HG03558 (cell line): Measurements from ENCODE around the gene ZNF329.
"Not testable (repeated sequence)": the region's sequence is repeated elsewhere in the genome, so short reads cannot be mapped to it uniquely, and the experiment has no call there.

Source experiments
- ATAC-seq: cut with Tn5 transposase; IDR thresholded peaks from one replicate; pipeline ENCODE4 v1.9.1; 2021; ENCODE audit warnings: moderate number of reproducible peaks; ENCODE audit not compliant: unreplicated experiment; ENCODE audit errors: extremely low read depth

ZNF329 gene

GRCh38 chr19:58150328-58150921 is at the start of gene ZNF329:
ZNF329 (minus strand) TSS chr19:58150789; CDS start chr19:58129503, 21,286 bp downstream.
- peak; percentile 32 for ATAC-seq

DNA sequence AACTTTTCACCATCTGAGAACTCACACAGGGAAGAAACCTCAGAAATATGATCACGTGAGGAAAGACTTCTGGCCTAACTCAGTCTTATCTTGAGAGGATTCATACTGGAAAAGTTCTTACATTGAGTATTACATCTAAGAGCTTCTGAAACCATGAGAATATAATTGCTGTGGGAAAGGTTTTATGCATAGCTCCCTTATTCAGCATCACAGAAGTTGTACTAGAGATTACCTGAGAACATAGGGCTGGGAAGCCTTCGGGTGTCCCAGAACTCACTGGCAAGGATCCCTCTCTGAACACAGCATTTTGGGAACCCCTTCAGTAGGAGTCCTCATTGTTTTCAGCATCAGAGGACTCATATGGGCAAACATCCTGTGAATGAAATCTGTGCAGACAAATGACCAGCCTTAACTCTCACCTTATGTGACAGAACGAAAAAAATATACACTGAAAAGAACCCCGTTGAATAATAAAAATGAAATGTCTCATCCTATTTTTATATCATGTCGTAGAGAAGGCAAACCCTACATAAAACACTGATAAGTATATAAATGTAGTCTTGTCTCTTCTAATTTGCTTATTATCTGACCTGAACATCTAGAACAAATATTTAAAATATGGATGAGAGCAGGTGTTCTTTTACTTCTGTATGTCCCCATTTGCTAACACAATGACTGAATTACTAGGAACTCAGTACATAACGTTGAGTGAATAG is 46.5 kb upstream of the ZNF329 start:
- no peak for ATAC-seq

- no peak for ATAC-seq
These were observed 33.2 kb upstream of the ZNF329 start for GRCh38 chr19:58183817-58184215.

DNA sequence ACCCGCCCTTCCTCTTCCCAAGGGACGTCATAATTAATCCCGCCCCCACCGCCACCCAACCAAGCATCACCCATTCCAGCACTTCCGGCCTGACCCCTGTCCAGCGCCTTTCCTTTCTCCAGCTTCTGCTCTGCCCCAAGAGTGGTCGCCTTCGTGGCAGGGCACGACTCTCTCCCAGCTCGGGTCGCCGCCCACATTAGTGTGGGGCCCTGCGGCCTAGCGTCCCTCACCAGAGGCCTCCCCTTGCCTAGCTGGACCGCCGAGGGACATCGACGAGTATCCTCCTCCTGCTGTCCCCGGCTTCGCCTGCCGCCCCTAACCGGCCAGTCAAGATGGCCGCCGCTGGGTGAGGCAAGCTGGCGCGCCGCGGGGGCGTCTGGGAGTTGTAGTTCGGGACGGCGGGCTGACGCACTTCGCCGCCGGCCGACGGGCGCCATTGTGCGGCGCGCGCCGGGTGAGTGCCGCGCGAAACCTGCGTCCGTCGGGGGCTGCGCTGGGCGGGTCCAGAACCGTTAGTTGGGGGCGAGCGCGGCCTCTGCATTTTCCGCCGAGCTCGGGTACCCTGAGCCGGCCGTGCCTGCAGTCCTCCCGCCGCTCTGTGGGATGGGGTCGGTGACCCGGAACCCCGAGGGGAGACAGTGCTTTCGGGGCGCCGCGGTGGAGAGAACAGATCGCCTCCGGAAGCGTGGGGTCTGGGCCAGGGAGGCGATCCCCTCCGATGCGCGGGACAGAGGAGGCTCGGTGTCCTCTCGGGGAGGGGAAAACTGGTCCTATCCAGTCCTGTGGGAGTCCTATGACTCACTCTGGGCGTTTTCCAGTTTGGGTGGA is 32.6 kb upstream of the ZNF329 start, which contains the start of gene ZNF274:
Gene ZNF274, plus strand, starts transcription at position 73 of the 828 bp plus-strand sequence. CDS start 905 bp downstream, outside the sequence.
- peak; percentile 70 for ATAC-seq

GRCh38 chr19:58182577-58182988 is 32.0 kb upstream of the ZNF329 start:
- ATAC-seq: no peak

DNA sequence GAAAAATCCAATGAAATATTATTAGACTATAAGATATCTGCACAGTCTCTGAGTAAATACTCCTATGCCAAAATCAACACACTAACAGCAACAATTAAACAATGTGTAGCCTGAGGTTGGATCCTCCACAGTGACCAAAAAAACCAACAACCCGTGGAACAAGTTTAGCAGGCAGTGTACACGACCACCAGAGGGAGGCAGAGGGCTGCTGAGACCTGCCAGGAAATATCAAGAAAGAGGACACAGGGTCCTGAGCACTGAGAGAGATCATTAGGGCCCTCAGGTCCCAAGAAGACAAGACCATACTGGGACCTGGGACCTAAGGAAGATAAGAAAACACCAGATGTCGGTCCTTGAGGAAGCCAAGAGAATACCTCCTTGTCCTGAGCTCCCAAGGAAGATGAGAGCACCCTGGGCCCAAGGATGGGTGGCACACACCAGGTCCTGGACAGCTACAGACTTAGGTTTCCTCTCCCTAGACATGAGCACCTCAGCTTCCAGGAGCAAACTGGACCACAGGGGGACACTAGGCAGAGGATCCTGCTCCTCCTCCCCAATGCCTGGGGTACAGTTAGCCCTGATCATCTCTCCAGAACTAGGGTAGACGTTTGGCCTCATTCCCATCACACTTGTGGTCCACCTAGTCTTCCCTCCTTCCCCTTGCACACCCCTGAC is 31.4 kb upstream of the ZNF329 start:
- ATAC-seq: no peak

DNA sequence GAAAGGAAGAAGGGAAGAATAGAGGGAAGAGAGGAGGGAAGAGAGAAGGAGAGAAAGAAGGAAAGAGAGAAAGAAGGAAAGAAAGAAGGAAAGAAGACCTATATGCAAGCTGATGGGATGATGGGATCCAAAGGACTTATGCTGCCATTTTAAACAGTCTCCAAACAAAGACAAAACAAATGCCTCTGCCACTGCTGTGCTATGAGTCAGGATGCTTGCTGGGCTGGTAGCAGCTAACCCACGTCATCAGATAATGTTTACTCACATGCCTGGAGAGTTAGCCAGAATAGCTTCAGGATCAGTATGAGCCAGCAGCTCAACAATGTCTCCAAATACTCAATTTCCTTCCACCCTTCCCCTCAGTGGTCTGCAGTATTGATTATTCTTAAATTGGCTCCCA is 20.3 kb upstream of the ZNF329 start:
- no peak for ATAC-seq

DNA sequence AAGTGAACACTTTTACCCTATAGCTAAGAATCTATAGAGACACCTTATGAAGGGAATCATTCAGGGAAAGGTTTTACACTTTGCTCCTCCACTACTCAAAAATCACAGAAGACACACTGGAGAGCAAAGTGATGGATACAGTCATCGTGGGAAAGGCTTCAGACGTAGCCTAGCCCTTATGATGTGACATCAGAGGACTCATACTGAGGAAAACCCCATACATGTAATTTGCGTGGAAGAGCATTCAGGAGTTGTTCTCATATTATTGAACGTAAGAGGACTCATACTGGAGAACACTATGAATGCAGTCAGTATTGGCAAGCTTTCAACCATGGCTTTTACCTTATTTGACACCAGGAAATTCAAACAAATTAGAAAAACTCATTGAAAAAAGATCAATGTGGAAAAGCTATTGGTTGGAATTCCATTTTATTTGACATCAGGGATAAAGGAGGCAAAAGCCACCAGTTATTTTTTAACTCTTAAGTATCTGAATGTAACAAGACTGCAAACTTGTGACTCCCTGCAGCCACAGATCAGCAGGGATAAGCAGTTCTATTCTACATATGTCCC is 16.2 kb upstream of the ZNF329 start:
- ATAC-seq: no peak

- ATAC-seq: no peak
These were observed 15.7 kb upstream of the ZNF329 start for GRCh38 chr19:58166268-58166667.

GRCh38 chr19:58157045-58157728 is 6.6 kb upstream of the ZNF329 start:
- ATAC-seq: no peak

DNA sequence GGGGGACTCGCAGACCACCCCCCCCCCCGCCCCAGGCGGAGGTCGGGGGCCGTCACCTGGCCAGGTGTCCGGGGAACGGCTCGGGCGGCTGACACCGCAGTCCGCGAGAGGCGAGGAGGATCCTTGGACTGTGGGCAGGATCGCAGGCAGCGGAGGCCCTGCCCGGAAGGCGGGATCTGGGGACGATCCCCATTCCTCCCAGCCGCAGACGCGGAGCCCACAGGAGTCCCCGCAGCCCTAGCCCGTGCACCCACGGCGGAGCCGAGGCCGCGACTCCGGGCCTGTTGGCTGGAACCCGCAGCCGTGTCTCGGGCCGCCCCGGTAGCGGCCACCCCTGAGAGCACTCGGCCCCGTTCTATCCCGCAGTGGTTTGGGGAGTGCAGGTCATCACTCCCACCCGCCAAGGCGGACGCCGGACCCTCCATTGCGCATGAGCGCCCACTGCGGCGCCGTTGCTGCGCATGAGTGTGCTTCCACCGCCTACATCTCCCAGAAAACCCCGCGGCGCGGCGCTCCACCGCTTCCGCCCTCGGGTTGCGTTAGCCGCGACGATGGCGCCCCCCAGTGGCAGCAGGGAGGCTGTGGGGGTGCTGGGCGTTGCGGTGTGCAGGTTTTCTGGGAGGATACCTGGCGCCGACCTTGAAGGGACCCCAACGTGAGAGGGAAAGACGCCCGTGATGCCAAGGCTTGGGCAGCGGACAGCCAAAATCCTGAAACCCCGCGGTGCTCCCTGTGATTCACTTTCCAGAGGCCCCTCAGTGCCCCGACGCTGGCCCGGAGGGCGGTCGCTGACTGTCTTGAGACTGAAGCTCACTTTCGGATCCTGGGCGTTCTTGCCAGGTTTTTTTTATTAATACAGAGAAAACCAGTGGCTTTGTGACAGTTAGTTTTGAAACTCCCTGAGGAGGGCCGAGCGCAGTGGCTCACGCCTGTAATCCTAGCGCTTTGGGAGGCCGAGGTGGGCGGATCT is 4.4 kb upstream of the ZNF329 start:
- ATAC-seq: no peak

GRCh38 chr19:58154287-58154678 is 3.7 kb upstream of the ZNF329 start:
- no peak for ATAC-seq

- ATAC-seq: no peak
These were observed 2.8 kb upstream of the ZNF329 start for GRCh38 chr19:58153386-58153785.

GRCh38 chr19:58147475-58147874 is 3.1 kb downstream of the ZNF329 start:
- ATAC-seq: not testable (repeated sequence)

DNA sequence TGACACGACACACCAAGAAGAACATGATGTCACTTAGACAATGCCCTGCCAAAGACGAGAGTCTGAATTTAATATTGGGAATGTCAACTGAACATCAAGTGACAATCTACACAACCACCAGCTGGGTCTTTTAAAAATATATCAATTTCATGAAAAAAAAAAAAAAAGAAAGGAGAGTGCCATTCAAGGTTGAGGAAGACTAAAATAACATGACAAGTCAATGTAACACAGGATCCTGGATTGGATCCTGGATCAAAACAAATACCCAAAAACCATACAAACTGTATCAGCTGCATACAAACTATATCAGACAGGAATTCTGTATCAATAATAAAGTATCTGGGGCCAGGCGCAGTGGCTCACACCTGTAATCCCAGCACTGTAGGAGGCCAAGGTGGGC is 4.7 kb downstream of the ZNF329 start:
- no peak for ATAC-seq

- no peak for ATAC-seq
These were observed 16.3 kb downstream of the ZNF329 start for GRCh38 chr19:58134244-58134643.

GRCh38 chr19:58129284-58129683 is 21.3 kb downstream of the ZNF329 start:
- no peak for ATAC-seq

DNA sequence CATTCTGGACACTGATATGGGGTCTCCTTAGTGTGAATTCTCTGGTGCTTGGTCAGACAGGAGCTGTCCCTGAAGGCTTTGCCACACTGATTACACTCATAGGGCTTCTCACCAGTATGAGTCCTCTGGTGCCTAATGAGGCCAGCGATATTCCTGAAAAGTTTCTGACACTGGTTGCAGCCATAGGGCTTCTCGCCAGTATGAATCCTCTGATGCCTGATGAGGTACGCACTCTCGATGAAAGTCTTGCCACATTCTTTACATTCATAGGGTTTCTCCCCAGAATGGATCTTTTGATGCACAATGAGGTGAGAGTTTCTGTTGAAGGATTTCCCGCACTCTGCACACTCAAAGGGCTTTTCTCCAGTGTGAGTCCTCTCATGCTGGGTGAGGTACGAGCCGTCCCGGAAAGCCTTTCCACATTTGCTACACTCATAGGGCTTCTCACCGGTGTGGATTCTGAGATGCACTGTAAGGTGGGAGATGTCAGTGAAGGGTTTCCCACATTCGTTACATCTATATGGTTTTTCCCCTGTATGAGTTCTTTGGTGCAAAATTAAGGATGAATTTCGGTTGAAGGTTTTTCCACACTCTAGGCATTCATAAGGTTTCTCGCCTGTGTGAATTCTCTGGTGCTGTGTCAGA is 22.4 kb downstream of the ZNF329 start:
- no peak for ATAC-seq
